IMR-90 (cell line): ENCODE measurements around the gene NUP50. TPM values are rescaled to one million over a fixed set of nuclear protein-coding genes. Genes with fewer than 3 reads are reported as not detected.
A peak's percentile ranks its signal among the peaks of the same experiment; 100 is the strongest.

Experiments
- ATAC-seq: fragments of 200-7000 bp; cut with Tn5 transposase; 2 replicates; pipeline ENCODE4 v1.9.1; 2020; ENCODE audit warnings: low read depth, mild to moderate bottlenecking, moderate library complexity
- BruUV-seq: library from RNA; stranded (reverse); fragments of 400-500 nt; replicated peaks from 2 replicates; lab custom pipeline; 2021; lab: Mats Ljungman, UMichigan
- CTCF ChIA-PET: fragments of 300-600 bp; formaldehyde crosslinking; extraction: SDS; loops from one replicate; lab custom pipeline; 2021; ENCODE audit warnings: antibody characterized with exemption; lab: Yijun Ruan, JAX
- POLR2A ChIA-PET: fragments of 300-600 bp; sonication (Branson Sonifier 250); formaldehyde crosslinking; loops from one replicate; lab custom pipeline; 2022; ENCODE audit warnings: antibody characterized with exemption; ENCODE audit not compliant: unreplicated experiment; lab: Charles Lee
- DNase-seq: peaks from one replicate; pipeline ENCODE4 v3.0.0; 2013
- H2AFZ ChIP-seq: replicated peaks from 2 replicates; pipeline ENCODE3; 2013; ENCODE audit warnings: low read length, mild to moderate bottlenecking; ENCODE audit not compliant: poor library complexity
- H2AK5ac ChIP-seq: 2 replicates; pipeline ENCODE4 v1.6.1; 2013; ENCODE audit warnings: low read depth, low read length, inconsistent platforms
- H2AK9ac ChIP-seq: replicated peaks from 2 replicates; pipeline ENCODE3; 2013; ENCODE audit warnings: mild to moderate bottlenecking, low read depth, low read length, moderate library complexity; ENCODE audit not compliant: poor library complexity
- H2BK120ac ChIP-seq: 2 replicates; pipeline ENCODE4 v1.6.1; 2013; ENCODE audit warnings: low read depth, low read length, inconsistent platforms
- H2BK15ac ChIP-seq: 3 replicates; pipeline ENCODE4 v1.6.1; 2013; ENCODE audit warnings: low read depth, low read length, inconsistent platforms
- H2BK20ac ChIP-seq: 2 replicates; pipeline ENCODE4 v1.6.1; 2013; ENCODE audit warnings: low read depth, mild to moderate bottlenecking, inconsistent platforms, low read length, moderate library complexity
- H2BK5ac ChIP-seq: 2 replicates; pipeline ENCODE4 v1.6.1; 2013; ENCODE audit warnings: mild to moderate bottlenecking, low read depth, low read length, inconsistent platforms; ENCODE audit not compliant: poor library complexity, severe bottlenecking
- H3K14ac ChIP-seq: replicated peaks from 2 replicates; pipeline ENCODE4 v1.6.1; 2013; ENCODE audit warnings: low read depth, low read length, inconsistent platforms
- H3K18ac ChIP-seq: 2 replicates; pipeline ENCODE4 v1.6.1; 2013; ENCODE audit warnings: low read depth, low read length, control low read depth
- H3K23ac ChIP-seq: 2 replicates; pipeline ENCODE4 v1.6.1; 2013; ENCODE audit warnings: low read depth, low read length, inconsistent platforms
- H3K27ac ChIP-seq: 2 replicates; pipeline ENCODE4 v1.5.1; 2013; ENCODE audit warnings: mild to moderate bottlenecking, control low read depth, low read length; ENCODE audit not compliant: insufficient read depth
- H3K27me3 ChIP-seq: 2 replicates; pipeline ENCODE4 v1.6.1; 2013; ENCODE audit warnings: low read length; ENCODE audit not compliant: control insufficient read depth, insufficient read depth
- H3K36me3 ChIP-seq: 2 replicates; pipeline ENCODE4 v1.6.1; 2013; ENCODE audit warnings: low read length, mixed read lengths; ENCODE audit not compliant: control insufficient read depth, insufficient read depth
- H3K4ac ChIP-seq: 2 replicates; pipeline ENCODE4 v1.6.1; 2013; ENCODE audit warnings: low read depth, low read length, inconsistent platforms
- H3K4me1 ChIP-seq: 2 replicates; pipeline ENCODE4 v1.6.1; 2013; ENCODE audit warnings: low read length, mixed read lengths; ENCODE audit not compliant: control insufficient read depth, insufficient read depth
- H3K4me2 ChIP-seq: 2 replicates; pipeline ENCODE4 v1.6.1; 2013; ENCODE audit warnings: low read depth, mild to moderate bottlenecking, control low read depth, low read length, moderate library complexity
- H3K4me3 ChIP-seq: 2 replicates; pipeline ENCODE4 v1.5.1; 2013; ENCODE audit warnings: low read depth, mild to moderate bottlenecking, control low read depth, low read length, moderate library complexity; ENCODE audit not compliant: insufficient read depth
- H3K56ac ChIP-seq: 2 replicates; pipeline ENCODE4 v1.6.1; 2013; ENCODE audit warnings: low read length, inconsistent platforms; ENCODE audit not compliant: insufficient read depth; ENCODE audit errors: extremely low read depth
- H3K79me1 ChIP-seq, 2 experiments: 2 replicates each; pipeline ENCODE4 v1.6.1; 2013; ENCODE audit warnings: low read length in 2 of 2, inconsistent platforms in 1 of 2, low read depth in 1 of 2
- H3K9ac ChIP-seq: 2 replicates; pipeline ENCODE4 v1.6.1; 2013; ENCODE audit warnings: low read depth, low read length, control low read depth
- H3K9me1 ChIP-seq: 2 replicates; pipeline ENCODE4 v1.6.1; 2013; ENCODE audit warnings: low read length, inconsistent platforms; ENCODE audit not compliant: insufficient read depth
- H3K9me3 ChIP-seq: 2 replicates; pipeline ENCODE4 v1.6.1; 2013; ENCODE audit warnings: low read length; ENCODE audit not compliant: control insufficient read depth, insufficient read depth
- H4K20me1 ChIP-seq: 2 replicates; pipeline ENCODE4 v1.6.1; 2013; ENCODE audit warnings: low read length, inconsistent platforms; ENCODE audit not compliant: insufficient read depth
- H4K5ac ChIP-seq: 2 replicates; pipeline ENCODE4 v1.6.1; 2013; ENCODE audit warnings: mild to moderate bottlenecking, low read depth, low read length, control low read depth
- H4K8ac ChIP-seq, 2 experiments: 2 replicates each; pipeline ENCODE4 v1.6.1; 2013; ENCODE audit warnings: low read depth in 2 of 2, low read length in 2 of 2, control low read depth in 1 of 2, inconsistent platforms in 1 of 2
- H4K91ac ChIP-seq: 2 replicates; pipeline ENCODE4 v1.6.1; 2013; ENCODE audit warnings: low read depth, low read length, inconsistent platforms; ENCODE audit not compliant: insufficient read depth
- BHLHE40 ChIP-seq: fragments of 150-350 bp; IDR thresholded peaks from 2 replicates; pipeline ENCODE4 v1.6.1; 2016; ENCODE audit warnings: mild to moderate bottlenecking, low read depth, low read length
- MAZ ChIP-seq: IDR thresholded peaks from 2 replicates; pipeline ENCODE4 v1.6.1; 2012; ENCODE audit warnings: low read depth, mild to moderate bottlenecking, low read length, improper control_type of control experiment, moderate library complexity, borderline replicate concordance
- MXI1 ChIP-seq: IDR thresholded peaks from 2 replicates; pipeline ENCODE4 v1.6.1; 2012; ENCODE audit warnings: low read depth, mild to moderate bottlenecking, low read length, moderate library complexity, borderline replicate concordance
- NFE2L2 ChIP-seq: fragments of 150-350 bp; IDR thresholded peaks from 2 replicates; pipeline ENCODE4 v1.6.1; 2016; ENCODE audit warnings: low read depth, mild to moderate bottlenecking, low read length
- RAD21 ChIP-seq: IDR thresholded peaks from 2 replicates; pipeline ENCODE4 v1.6.1; 2012; ENCODE audit warnings: low read length, improper control_type of control experiment
- RCOR1 ChIP-seq: IDR thresholded peaks from 2 replicates; pipeline ENCODE4 v1.6.1; 2012; ENCODE audit warnings: mild to moderate bottlenecking, low read length, improper control_type of control experiment; ENCODE audit not compliant: insufficient replicate concordance
- WGBS, 2 experiments: methylation state at CpG; one replicate each; pipeline versions ENCODE4 v1.1.5 to v1.1.7; 2013; ENCODE audit warnings: missing lambda C conversion rate in 2 of 2; ENCODE audit not compliant: insufficient read length in 1 of 2; ENCODE audit errors: extremely low coverage in 2 of 2; 5-methylcytosine and 5-hydroxymethylcytosine counted together
- dilution Hi-C: fragments of 300-500 bp; cut with HindIII; formaldehyde crosslinking; loops from one replicate; pipeline ENCODE4 v1.14.3; 2018; ENCODE audit warnings: low sequenced_read_pairs; ENCODE audit not compliant: unreplicated experiment
- in situ Hi-C: fragments of 300-500 bp; cut with MboI; formaldehyde crosslinking; loops from 3 replicates; pipeline ENCODE4 v1.14.3; 2019; ENCODE audit warnings: low sequenced_read_pairs, inconsistent platforms, mixed read lengths
- intact Hi-C: fragments of 100-400 bp; cut with micrococcal nuclease; formaldehyde crosslinking; loops from 2 replicates; pipeline ENCODE4 v1.10.0; 2022
- polyA plus RNA-seq, 3 experiments: library from polyadenylated mRNA; depleted of rRNA; stranded (reverse); fragments of >200 nt; gene quantifications; 2 replicates each; pipeline ENCODE4 v1.2.3, GENCODE V29; 2012; ENCODE audit warnings: low replicate concordance in 1 of 3
- total RNA-seq: library from RNA; depleted of rRNA; stranded (reverse); fragments of >200 nt; gene quantifications from 2 replicates; pipeline ENCODE4 v1.2.3, GENCODE V29; 2012
- TF ChIP-seq, protein P1 (sequence below): conservative IDR thresholded peaks from 2 replicates; pipeline ENCODE4 v1.5.1; 2012; ENCODE audit warnings: mild to moderate bottlenecking, low read depth, low read length, improper control_type of control experiment

The NUP50 gene
- total and polyA plus RNA-seq, 2 of the 4 experiments (the other 2 are of a cell fraction), result 12.8 to 65.4 TPM

DNA sequence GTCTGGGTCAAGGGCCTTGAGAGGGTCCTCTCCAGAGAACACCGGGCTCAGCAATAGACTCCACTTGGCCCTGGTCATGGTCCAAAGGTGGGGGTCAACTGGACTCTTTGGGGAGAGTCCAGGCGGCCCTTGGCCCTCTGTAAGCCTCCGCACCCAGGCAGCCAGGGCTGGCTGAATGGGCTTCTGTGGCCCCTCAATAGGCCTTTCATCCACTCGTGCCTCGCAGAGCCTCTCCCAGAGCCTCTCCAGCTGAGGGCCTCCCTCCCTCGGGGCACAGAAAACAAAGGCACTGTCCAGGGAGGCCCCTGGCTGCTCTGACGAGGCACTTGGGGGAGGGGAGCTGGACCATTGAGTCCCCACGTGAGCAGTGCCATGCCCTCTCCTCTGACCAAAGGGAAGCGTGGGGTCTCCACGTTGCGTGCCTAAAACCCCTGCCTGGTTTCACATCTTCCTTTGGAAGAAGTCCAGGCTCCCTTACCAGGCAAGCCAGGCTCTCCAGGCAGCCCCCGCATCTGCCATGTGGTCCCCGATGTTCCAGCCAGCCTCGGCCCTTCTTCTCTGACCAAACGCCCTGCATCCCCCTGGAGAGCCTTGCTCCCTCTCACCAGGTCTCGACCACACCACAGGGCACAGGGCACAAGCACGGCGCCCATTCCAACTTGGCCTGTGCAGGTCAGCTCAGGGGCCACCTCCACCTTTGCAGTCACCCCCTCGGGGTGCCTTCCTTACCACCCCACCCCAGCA lies 61.4 kb downstream of the NUP50 start:
- Histone ChIP-seq H2AK9ac (peak overlapping the region; percentile 20), H2AFZ (no peak overlapping the region), H3K23ac (no peak overlapping the region), H3K4me3 (no peak overlapping the region), H2BK120ac (no peak overlapping the region), H3K9ac (no peak overlapping the region), H3K14ac (no peak overlapping the region), H3K4ac (no peak overlapping the region), H4K91ac (no peak overlapping the region), H2BK20ac (no peak overlapping the region), H3K27ac (no peak overlapping the region), H3K18ac (no peak overlapping the region), H3K27me3 (no peaks in the 10 kb centered on the region), H3K4me1 (peaks cover 7% of the 10 kb centered on the region; the same call in 1 of the 2 replicates), H3K56ac (no peak overlapping the region), H3K4me2 (no peak overlapping the region), H2BK5ac (no peak overlapping the region), H4K20me1 (peaks cover 65% of the 10 kb centered on the region), H3K9me3 (no peaks in the 10 kb centered on the region), H4K8ac (no peak overlapping the region), H2BK15ac (no peak overlapping the region), H4K5ac (no peak overlapping the region), H3K9me1 (no peaks in the 10 kb centered on the region; the same call in 1 of the 2 replicates), H3K79me1 (peaks cover 0 to 63% of the 10 kb centered on the region in 2 experiments; a peak in 2 of 4 replicates), H2AK5ac (no peak overlapping the region), H3K36me3 (0 out of 2 replicates have a peak, but pooled peaks cover 2% of the 10 kb centered on the region)
- no peak for TF ChIP-seq RAD21
- TF ChIP-seq RCOR1, result no peak
- no peak for TF ChIP-seq MAZ
- TF ChIP-seq, protein P1, sequence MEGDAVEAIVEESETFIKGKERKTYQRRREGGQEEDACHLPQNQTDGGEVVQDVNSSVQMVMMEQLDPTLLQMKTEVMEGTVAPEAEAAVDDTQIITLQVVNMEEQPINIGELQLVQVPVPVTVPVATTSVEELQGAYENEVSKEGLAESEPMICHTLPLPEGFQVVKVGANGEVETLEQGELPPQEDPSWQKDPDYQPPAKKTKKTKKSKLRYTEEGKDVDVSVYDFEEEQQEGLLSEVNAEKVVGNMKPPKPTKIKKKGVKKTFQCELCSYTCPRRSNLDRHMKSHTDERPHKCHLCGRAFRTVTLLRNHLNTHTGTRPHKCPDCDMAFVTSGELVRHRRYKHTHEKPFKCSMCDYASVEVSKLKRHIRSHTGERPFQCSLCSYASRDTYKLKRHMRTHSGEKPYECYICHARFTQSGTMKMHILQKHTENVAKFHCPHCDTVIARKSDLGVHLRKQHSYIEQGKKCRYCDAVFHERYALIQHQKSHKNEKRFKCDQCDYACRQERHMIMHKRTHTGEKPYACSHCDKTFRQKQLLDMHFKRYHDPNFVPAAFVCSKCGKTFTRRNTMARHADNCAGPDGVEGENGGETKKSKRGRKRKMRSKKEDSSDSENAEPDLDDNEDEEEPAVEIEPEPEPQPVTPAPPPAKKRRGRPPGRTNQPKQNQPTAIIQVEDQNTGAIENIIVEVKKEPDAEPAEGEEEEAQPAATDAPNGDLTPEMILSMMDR, result no peak
- TF ChIP-seq BHLHE40, result no peak
- no peak for TF ChIP-seq NFE2L2
- TF ChIP-seq MXI1, result no peak
- dilution Hi-C loops (no loop called here), in situ Hi-C loops (no loop called here), intact Hi-C loops (no loop called here)
- no TSS peak for BruUV-seq
- no peak for DNase-seq
- WGBS, 2 experiments, result 88% methylated on average over 3 of the region's 19 CpGs; no CpG with 5 or more reads in 1 of the 2 experiments
- ATAC-seq, result no peak
- CTCF ChIA-PET, result no interaction called here
- POLR2A ChIA-PET, result no interaction called here
